ENCODE measurements around the gene TMEM132E.

- TF ChIP-seq POLR2A (IDR thresholded peaks at IDR 0.05; ENCODE audit: low read length) (no peak), GATA1 (IDR thresholded peaks at IDR 0.05; ENCODE audit: low read depth, low read length) (no peak)
Measured at GRCh38 chr17:34665819-34666763, 86.7 kb downstream of the TMEM132E start.
